Measurements from ENCODE around the gene HERPUD1.
"Not testable (repeated sequence)": the region's sequence is repeated elsewhere in the genome, so short reads cannot be mapped to it uniquely, and the experiment has no call there.

Gene HERPUD1

DNA sequence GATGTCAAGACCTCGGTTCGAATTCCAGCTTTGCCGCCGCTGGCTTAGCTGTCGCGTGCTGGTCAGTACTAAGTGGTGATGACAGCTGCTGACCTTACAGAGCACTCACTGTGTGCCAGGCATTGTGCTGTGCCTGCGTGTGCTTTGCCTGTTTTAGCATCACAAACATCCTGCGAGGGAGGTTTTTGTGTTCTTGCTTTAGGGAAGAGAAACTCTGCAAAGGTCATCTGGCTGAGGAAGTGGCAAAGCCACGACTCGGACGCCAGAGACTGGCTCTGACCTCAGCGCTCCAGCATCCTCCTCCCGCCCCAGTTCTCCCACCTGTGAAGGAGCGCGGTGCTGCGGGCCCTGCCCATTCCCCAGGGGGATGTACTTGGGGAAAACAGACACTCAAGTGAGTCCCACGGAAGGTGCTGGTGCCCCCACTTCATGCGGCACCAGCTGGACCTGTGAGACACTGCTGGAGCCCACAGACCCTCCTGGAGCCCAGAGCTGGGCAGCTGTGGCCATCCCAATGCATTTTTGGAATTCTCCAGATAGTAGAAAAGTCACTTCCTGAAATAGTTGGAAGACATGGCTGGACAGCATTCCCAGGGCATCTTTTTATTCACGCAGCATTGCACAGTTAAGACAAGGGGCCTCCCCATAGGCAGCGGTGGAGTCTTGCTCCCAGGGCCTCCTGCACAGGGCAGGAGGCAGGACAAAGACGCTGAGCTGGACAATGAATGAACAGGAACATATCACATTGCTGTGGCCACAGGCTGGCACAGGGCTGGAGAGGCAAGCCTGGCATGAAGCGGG lies 20.0 kb upstream of the HERPUD1 start:
- DNase-seq: no peak

DNA sequence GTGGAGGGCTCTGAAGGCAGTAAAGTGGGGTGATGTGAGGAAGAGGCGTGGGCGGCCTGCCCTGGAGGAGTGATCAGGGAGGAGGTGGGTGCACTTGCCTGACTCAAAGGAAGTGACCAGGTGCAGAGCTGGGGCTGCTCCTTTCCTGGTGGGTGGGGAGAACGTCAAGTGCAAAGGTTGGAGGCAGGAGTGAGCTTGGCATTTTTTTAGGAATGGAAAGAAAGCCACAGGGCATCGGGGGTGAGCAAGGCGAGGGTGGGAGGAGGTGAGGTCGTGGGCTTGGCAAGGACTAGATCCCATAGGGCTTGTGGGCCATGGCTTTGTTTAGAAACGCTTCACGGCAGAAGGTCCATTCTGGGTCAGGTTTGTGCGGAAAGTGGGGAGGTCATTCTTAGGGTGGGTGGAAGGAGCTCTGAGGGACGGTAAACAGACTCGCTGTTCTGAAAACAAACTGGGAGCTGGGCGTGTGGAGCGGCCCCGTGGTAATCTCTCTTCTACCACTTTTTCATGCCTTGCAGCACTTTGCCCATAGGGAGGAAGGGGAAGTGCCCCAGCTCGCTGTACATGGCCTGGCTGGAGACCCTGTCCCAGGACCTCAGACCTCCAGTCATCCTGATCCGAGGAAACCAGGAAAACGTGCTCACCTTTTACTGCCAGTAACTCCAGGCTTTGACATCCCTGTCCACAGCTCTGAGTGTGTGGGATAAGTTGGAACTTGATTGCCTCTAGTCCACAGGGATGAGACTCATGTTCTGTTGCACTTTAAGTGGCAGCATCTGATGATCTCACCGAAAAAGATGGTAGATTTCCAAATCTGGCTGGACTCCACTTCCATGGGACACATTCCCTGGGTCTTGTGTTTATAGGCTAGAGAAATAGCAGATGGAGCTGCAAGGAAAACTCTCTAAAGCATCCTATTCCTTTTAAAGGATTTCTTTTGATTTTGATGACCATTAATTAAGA lies 18.9 kb upstream of the HERPUD1 start:
- no peak for DNase-seq

DNA sequence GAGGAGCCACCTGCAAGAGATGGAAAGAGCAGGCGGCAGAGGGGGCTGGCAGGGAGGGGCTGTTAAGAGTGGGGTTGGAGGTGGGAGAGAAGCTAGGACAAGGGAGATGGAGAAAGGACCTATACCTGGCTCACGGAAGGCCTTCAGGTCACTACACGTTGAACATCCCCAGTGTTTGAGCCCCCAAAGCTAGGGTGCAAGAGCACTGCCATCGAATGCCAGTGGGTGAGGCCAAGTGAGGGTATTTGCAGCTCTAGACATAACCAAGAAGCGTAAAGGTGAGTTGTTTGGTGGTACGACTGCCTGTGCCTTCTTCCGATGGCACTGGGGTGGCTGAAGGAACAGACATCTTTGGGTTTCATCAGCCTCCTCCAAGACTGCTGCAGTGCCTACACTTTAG lies 17.0 kb upstream of the HERPUD1 start:
- DNase-seq: no peak

DNA sequence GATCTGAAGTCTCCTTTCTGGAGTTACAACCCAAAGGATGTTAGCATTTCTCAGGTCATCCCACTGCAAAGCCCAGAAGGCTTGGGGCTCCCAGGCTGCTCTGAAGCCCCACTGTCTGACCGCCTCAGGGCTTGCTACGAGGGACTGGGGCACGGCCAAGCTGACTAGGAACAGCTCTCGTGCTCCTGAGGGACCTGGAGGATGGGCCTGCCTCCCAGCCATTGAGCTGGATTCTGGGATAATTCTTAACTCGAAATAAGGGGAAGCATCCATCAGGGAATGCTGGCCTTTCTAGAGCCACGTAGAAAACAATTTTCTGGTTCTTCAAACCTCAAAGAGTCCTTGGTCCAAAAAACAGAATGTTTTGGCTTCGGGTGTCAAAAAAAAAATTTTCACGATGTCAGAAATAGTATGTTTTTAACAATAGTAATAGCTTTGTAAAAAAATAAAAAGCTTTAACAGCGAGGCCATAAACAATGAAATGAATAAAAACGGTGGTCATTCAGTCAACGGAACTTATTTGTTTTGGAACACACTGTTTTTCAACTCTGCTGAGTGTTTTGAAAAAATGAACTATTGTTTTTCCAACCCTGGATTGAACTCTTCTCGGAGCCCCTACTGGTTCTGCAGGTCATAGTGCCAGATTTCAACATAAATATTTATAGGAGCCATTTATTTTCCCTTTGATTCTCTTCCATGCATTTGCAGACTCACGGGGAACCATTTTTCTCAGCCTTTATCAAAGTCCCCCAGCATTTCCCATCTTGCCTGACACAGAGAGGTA lies 16.4 kb upstream of the HERPUD1 start:
- DNase-seq: no peak

DNA sequence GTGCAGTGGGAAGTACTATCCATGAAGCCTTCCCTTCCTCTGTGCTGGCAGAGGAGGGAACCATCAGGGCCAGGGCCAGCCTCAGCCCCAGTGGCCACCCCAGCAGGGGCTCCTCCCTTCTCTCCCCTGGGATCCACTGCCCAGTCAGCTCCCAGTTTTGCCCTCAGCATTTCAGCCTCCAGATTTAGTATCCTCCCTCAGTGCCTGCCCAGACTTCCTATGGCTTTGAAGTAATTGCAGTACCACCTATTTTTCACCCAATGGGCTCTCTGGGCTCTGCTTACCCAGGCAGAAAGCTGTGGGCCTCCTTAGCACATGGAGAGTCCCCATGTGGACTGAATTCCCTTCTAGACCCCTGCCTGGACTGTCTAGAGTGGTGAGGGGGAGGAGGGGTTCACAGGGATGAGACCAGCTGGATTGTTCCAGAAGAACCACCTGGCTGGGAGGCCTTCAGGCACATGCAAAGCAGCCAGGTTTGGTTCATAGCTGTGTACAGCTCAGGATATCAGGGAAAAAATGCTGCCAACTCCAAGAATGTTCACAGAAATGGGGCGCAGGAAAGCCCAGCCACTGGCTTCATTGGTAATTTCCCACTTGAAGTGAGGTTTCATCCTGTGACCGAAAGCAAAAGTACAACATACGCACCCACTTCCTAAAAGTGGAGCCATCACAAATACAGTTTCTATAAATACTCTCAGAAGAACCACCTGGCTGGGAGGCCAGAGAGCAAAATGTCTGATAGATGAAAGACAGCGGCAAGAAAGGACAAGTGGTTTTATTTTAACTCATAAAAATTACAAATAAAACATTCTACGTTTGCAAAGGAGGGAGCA lies 15.2 kb upstream of the HERPUD1 start:
- DNase-seq: peak; percentile 34

DNA sequence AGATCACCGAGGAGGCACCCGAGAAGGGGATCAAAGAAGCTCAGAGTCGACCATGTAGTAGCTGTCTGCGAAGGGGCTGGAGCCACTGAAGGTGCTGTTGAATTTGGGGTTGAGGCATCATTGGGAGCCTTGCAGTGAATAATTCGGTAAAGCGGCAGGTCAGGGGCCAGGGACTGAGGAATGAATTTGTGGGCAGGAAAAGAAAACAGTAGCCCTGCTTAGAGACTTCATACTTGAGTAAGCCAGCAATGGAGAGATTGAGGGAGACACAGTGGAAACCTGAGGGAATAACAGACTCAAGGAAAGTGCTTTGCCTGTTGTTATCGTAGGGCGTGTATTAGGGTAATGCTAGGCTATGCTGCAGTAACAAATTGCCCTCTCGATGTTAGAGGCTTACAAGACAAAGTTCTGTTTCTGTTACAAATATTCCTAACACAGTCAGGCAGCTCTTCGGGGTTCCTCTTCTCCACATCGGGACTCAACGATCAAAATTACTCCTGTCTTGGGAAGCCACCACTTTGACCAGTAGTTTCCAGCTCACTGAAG lies 13.4 kb upstream of the HERPUD1 start:
- DNase-seq: no peak

DNA sequence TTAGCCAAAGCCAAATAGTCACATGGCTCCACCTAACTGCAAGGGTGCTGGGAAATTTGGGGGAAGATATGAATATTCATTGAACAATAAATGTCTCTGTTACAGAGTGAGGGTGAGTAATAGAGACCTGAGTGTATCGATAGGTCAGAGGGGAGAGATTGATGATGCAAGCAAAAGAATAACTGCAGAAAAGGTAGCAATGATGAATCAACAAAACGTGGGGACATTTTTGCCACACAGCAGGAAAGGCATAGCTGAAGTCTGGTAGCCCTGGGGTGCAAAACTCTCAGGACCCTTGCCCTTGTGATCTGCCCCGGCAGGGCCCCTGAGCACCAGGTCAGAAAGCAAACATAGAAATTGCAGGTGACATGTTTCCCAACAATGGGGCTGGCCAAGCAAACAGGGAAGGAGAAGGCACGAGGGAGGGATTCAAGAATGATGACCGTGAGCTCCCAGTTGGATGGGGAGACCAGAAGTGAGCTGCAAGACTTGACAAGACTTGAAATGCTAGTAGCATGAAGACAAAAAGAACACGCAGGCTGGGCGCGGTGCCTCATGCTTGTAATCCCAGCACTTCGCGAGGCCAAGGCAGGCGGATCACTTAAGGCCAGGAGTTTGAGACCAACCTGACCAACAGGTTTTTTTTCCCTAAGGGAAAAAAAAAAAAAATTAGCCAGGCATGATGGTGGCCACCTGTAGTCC lies 12.7 kb upstream of the HERPUD1 start:
- no peak for DNase-seq

DNA sequence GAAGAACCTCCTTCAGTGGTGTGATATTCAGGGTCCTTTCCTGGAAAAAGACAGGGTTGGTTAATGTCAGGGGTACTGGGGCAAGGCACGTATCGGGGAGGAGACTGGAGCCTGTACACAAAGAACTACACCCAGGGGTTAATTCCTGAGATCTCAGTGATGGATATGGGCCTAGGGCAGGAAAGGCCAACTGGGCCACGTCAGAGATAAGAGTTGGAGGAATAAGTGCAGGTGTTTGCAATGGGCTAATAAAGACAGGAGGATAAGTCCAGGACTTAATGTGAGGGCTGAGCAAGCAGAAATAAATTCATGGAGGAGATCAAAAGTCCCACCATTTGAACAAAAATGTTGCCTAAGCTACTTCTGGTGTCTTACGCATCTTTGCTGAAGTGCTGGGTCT lies 10.4 kb upstream of the HERPUD1 start:
- DNase-seq: no peak

DNA sequence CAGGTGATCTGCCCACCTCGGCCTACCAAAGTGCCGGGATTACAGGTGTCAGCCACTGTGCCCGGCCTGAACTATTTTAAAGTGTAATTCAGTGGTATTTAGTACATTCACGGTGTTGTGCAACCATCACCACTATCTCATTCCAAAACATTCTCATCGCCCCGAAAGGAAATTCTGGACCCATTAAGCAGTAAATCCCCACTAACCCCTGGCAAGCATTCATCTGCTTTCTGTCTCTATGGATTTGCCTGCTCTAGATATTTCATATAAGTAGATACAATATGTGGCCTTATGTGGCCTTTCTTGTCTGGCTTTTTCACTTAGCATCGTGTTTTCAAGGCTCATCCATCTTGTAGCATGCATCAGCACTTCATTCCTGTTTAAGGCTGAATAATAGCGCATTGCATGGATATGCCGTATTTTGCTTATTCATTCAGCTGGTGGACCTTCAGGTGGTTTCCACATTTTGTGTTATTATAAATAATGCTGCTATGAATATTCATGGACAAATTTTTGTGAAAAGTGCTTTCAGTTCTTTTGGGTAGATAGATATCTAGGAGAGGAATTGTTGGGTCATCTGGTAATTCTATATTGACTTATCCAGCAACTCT lies 8.4 kb upstream of the HERPUD1 start:
- DNase-seq: no peak

DNA sequence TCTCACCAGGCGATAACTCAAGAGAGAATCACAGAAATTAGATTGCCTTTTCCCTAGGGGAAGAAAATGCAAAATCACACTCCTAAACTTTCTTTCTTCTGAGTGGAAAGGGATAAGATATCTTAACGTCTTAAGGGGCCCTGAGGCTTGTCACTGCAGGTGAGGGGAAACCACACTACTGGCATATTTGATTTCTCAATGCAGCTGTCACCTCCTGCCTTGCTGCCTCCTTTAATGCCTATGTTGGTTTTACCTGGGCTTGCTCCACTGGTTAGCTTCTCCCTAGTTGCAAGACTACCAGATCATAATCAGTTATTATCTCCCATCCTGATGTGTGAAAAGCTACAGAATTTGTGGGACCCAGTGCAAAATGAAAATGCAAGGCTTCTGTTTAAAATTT lies 4.5 kb upstream of the HERPUD1 start:
- no peak for DNase-seq

DNA sequence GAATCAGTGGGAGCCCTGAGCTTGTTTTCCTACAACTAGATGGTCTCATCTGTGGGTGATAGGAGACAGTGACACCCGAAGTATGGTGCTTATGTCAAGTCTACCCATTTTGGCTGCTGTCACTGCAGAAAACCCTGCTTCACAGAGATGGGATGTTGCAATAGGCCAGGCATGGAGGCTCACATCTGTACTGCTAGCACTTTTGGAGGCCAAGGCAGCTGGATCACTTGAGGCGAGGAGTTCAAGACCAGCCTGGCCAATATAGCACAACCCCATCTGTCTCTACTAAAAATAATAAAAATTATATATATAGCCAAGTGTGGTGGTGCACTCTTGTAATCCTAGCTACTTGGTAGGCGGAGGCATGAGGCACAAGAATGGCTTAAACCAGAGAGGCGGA lies 2.3 kb upstream of the HERPUD1 start:
- no peak for DNase-seq

DNA sequence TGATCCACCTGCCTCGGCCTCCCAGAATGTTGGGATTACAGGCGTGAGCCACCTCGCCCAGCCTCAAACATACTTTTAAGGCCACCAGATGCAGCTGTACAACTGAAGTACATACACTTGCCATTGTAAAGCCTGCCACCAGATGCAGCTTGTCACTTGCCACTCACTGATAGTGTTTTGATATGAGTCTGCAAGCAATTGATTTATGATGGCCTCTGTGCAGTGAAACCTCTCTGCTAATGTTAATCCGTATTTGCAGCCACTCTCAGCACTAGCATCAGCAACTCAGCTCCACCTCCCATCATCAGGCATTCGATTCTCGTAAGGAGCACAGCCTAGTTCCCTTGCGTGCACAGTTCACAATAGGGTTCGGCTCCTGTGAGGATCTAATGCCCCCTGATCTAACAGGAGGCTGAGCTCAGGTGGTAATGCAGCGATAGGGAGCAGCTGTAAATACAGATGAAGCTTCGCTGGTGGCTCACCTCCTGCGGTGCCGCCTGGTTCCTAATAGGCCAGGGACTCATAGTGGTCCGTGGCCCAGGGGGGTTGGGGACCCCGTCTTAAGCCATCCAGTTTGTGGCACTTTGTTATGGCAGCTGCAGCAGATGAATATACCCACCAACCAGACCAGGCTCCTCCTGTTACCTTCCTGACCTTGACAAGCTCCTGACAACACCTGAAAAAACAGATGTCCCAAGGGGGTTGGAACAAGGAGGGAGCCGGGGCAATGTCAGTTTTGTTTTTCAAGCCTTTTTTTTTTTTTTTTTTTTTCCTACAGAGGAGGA lies 1.3 kb upstream of the HERPUD1 start:
- DNase-seq: no peak

DNA sequence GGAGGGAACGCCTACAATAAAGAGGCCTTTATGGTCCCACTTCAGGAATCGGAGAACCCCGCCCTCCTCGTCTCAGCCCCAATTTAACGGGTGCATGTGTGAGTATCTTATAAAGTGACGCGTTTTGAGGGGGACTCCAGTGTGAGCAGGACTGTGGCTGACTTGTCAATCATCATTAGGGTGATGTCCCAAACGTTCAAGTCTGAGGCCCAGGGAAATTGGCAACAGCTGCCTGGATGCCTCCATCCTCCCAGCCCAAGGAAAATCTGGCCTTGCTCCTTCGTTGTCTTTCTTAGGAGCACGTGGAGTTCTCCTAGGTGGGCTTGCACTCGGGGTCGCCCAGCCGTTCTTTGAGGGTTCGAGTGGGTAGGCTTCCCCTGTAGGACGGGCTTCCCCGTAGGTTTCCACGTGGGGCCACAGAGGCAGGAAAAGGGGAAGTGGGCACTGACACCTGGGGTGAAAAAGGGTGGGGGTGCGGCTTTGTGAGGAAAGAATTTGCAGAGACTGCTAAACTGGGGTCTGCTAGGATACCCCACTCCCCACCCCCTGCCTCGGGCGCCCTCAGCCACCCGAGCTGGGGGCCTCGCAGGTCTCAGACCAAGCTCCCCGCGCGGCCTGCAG lies 561 bp upstream of the HERPUD1 start:
- DNase-seq: no peak

DNA sequence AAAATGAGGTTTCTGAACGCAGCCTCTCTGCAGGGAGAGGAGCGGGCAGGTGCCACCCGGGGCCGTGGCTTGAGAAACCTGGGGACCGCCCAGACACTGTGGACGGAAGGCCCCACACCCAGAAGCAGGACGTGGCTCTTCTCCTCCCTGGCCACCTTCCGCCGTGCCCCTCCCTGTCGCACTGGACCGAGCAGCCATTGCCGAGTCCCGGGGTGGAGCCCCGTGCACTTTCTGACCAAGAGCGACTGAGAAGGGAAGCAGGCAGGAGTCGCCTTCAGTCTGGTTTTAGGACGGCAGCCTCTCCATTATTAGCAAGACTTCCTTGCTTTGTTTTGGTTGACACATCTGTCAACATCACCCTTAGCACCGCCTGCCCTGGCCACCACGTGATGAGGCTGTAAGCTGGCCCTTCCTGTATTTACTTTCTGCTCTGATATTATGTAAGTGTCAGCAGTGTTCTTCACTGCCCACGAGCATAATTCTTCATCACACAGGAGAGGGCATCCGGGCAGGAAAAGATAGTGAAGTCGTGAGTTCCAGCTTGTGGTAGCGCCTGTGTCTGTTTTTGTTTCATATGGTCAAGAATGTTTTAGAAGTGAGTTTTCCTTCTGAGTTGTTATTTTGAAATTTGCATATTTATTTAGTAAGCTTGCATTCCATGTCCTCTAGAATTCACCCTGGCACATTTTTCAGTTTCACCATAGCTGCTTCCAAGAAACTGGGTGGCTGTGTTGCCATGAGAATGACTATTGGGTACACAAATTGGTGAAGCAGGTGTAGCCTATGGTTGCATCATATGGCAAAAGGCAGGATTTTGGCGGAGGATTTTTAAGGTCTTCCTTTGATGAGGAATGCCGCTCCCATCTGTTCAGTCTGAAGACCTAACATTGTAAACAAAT lies 1.0 kb downstream of the HERPUD1 start:
- peak; percentile 60 for DNase-seq

DNA sequence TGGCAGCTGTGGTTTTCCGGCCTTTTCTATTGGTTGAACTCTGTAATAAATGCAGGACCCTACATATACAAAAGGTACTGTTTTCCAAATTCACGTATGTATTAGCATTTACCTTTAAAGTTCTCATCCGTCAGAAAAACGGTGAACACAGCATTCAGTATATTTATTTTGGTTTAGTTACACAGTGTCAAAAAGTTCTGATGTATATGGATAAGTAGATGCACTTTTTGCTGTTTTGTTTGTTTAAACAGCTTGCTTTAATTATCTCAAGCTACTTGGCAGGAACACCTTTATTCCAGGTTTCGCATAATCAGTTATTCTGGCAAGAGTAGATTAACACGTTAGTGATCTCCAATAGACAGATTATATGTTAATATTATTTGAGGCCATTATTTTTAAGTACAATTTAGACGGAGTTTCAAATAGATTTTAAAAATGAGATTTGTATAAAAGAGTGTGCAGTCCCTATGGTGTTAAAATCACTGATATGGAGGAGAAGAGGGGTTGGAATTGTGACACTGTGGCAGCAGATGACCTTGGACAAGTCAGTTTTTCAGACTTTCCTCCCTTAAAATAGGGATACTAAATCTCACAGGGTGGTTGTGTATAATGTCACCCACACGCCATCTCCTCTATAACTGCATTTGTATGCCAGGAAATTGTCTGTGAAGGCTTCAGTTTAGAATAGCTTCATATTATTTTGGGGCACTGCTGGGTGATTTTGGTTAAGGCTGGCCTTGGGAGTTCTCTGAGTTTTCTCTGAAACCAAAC lies 2.1 kb downstream of the HERPUD1 start:
- DNase-seq: no peak

DNA sequence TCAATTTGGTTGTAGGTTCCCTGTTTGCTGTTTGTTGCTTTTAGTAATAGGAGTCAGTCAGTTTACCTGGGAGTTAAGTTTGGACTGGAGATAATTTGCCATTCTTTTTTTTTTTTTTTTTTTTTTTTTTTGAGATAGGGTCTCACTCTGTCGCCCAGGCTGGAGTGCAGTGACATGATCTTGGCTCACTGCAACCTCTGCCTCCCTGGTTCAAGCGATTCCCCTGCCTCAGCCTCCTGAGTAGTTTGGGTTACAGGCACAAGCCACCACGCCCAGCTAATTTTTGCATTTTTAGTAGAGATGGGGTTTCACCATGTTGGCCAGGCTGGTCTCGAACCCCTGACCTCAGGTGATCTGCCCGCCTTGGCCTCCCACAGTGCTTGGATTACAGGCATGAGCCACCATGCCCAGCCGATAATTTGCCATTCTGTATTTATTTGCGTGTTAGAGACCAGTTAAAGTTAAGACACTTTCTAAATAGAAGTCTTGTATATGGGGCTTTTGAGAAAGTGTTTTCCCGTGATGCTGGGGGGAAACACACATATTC lies 2.7 kb downstream of the HERPUD1 start:
- not testable (repeated sequence) for DNase-seq

DNA sequence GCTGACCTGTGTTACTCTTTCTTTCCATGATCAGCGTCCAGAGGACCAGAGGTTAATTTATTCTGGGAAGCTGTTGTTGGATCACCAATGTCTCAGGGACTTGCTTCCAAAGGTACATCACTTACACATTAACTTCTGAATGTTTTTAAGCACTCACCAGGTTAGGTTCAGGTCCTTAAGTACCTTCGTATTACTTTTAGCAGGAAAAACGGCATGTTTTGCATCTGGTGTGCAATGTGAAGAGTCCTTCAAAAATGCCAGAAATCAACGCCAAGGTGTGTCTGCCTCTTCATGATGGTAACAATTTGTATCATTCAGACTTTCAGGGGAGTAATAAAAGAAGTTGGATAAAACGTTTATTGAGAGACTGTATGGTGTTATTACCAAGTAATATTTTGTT lies 3.3 kb downstream of the HERPUD1 start:
- no peak for DNase-seq

All from stimulated activated CD4-positive, alpha-beta T cell treated with anti-CD3 and anti-CD28 coated beads, Interleukin-15, amount 100 ng/mL, for 24 hours (primary cell).